Measurements from ENCODE around the gene GALNT2.

The GALNT2 gene

DNA sequence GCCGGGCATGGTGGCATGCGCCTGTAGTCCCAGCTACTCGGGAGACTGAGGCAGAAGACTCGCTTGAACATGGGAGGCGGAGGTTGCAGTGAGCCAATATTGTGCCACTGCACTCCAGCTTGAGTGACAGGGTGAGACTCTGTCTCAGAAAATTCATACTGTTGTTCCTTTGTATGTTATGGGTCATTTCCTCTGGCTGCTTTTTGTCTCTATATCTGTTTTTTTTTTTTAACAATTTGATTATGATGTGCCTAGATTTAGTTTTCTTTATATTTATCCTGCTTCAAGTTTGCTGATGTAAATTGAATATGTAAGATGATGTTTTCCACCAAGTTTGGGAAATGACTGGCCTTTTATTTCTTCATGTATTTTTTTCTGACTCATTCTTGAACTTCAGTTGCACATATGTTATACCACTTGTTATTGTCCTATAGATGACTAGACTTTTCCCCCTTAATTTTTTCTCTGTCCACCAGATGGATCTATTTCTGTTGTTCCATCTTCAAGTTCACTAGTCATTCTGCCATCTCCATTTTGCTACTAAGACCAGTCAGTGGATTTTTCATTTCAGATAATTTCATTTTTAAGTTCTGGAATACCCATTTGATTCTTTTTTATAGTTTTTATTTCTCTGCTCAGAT is 173.5 kb downstream of the GALNT2 start:
- TF ChIP-seq, protein P1, sequence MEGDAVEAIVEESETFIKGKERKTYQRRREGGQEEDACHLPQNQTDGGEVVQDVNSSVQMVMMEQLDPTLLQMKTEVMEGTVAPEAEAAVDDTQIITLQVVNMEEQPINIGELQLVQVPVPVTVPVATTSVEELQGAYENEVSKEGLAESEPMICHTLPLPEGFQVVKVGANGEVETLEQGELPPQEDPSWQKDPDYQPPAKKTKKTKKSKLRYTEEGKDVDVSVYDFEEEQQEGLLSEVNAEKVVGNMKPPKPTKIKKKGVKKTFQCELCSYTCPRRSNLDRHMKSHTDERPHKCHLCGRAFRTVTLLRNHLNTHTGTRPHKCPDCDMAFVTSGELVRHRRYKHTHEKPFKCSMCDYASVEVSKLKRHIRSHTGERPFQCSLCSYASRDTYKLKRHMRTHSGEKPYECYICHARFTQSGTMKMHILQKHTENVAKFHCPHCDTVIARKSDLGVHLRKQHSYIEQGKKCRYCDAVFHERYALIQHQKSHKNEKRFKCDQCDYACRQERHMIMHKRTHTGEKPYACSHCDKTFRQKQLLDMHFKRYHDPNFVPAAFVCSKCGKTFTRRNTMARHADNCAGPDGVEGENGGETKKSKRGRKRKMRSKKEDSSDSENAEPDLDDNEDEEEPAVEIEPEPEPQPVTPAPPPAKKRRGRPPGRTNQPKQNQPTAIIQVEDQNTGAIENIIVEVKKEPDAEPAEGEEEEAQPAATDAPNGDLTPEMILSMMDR (IDR thresholded peaks at IDR 0.05; ENCODE audit: insufficient read depth, low read depth, low read length, missing control alignments): no peak
- H3K4me3 ChIP-seq (ENCODE audit: low read length): no peak overlapping the region
- no peak for DNase-seq (ENCODE audit: low read depth)

DNA sequence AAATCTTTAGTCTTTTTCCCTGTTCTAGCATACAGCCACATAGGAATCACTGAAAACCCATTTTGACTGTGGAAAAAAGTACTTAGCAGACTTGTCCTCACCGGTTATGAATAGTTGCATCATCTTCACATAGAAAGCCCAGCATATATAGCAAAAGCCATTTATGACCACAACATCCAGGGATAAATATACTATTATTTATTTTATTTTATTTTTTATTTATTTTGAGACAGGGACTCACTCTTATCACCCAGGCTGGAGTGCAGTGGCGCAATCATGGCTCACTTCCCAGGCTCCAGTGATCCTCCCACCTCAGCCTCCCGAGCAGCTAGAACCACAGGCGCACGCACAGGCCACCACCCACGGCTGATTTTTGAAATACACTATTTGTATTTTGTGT is 175.3 kb downstream of the GALNT2 start:
- DNase-seq (ENCODE audit: low read depth): no peak
- no peak overlapping the region for H3K4me3 ChIP-seq (ENCODE audit: low read length)
- TF ChIP-seq, protein P1 (IDR thresholded peaks at IDR 0.05; ENCODE audit: insufficient read depth, low read depth, low read length, missing control alignments): no peak

DNA sequence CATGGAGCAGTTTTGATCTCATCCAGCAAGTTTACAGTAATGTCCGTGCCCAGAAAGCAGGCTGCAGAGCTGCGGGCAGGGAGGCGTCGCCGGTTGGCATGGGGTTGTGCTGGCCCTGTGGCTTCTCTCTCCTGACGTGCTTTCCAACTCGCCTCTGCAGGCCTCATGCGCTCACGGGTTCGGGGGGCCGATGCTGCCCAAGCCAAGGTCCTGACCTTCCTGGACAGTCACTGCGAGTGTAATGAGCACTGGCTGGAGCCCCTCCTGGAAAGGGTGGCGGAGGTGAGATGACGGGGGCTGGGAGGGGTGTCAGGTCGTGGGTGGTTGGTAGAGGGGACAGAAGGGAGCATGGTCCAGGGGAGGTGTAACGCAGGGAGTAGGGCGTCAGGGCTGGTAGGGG is 176.1 kb downstream of the GALNT2 start:
- no peak for DNase-seq (ENCODE audit: low read depth)
- H3K4me3 ChIP-seq (ENCODE audit: low read length): no peak overlapping the region
- TF ChIP-seq, protein P1 (IDR thresholded peaks at IDR 0.05; ENCODE audit: insufficient read depth, low read depth, low read length, missing control alignments): no peak

DNA sequence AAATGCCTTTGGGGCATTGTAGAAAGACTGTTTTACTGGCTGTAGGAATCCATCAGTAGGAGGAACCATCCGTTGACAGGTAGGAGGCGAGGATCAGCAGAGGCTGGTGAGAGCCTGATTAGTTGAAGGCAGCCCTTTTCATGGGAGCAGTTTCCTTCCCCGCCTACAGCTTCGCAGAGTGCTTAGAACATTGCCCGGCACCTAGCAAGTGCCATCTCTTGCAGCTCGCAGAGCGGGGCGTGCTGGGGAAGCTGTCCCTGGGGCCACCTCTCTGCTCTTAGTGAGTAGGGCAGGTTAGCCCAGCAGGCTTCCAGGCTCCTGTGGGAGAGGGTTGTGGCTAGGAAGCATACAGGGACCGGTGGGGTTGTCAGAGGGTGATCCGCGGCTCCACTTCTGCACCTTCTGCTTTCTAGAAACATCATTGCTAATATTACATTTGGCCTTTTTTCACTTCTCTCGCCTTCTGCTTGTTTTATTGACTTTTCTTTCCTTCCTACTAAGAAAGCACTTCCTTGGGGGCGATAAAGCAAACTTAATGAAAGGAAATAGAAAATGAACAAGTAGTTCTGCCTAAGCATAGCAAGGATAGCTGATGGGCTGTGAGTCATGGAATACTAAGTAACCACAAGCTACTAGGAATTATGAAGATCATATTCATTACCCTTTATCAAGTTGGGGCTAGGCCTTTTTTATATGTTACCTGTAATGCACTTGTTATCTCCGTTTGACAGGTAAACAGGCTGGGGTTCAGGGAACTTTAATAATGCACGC is 176.7 kb downstream of the GALNT2 start:
- DNase-seq (ENCODE audit: low read depth): peak; percentile 50
- TF ChIP-seq, protein P1 (IDR thresholded peaks at IDR 0.05; ENCODE audit: insufficient read depth, low read depth, low read length, missing control alignments): no peak
- no peak overlapping the region for H3K4me3 ChIP-seq (ENCODE audit: low read length)

DNA sequence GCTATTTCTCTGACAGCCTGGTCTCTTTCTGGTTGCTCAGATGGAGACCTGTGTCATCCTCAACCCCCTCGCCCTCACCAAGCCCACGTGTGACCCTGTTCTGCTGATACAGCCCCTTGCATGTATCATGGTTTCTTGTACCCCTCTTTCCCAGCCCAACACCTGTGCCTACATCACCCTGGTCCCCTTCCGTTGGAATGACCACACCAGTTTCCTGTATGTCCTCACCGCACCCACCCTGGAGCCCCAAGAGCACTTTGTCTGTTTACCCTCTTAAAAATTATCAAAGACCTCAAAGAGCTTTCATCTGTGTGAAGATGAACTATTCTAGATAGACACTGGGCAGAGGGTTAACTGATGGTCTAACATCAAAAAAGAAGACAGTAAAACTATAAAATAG is 179.5 kb downstream of the GALNT2 start:
- no peak overlapping the region for H3K4me3 ChIP-seq (ENCODE audit: low read length)
- DNase-seq (ENCODE audit: low read depth): no peak
- TF ChIP-seq, protein P1 (IDR thresholded peaks at IDR 0.05; ENCODE audit: insufficient read depth, low read depth, low read length, missing control alignments): no peak

DNA sequence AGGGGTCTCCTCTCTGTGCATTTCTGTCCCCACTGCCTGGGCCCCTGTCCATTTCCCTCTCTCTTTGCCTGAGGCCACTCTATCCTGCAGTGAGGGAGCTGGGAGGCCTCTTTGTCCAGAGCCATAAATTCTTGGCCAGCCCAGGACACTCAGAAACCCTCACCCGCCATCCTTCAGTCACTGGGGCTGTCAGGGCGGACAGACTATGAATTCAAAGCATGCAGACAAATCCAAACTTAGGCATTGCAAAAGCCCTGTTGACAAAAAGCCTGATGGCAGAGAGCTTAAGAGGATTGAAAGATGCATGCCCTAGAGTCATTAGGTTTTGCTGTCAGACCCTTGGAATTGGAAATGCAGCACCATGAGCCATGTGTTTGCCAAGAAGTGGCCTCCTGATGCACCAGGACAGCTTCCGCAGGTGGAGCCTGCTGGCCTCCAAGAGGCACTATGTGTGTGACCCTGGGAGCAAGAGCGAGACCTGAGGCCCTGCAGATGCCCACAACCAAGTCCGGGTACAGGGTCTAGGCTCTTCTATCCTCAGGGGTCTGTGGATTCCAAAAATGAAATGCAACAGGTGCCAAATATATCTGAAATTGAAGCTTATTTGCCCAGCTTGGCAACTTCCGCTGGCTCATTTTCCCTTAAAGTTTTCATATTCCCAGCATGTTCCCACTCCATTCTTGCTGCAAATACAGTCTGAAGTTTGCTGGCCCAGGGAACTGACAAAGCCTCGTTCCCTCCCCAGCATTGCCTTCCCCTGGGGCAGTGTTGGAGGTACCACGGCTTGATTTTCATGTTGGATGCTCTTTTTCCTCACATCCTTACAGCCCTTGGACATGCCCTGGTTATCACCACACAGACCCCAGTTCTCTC is 181.2 kb downstream of the GALNT2 start:
- no peak overlapping the region for H3K4me3 ChIP-seq (ENCODE audit: low read length)
- no peak for DNase-seq (ENCODE audit: low read depth)
- TF ChIP-seq, protein P1 (IDR thresholded peaks at IDR 0.05; ENCODE audit: insufficient read depth, low read depth, low read length, missing control alignments): no peak

All from epithelial cell of esophagus (primary cell).